Stomach (tissue), 4 donors: Measurements from ENCODE around the gene ATXN1.

Source experiments
- CTCF ChIP-seq, 7 experiments: fragments of 450-650 bp in 4 of 7; fragments of 200-600 bp in 3 of 7; sonication (generic) in 3 of 7; IDR thresholded peaks; one replicate each; pipeline ENCODE4 v1.5.1; 2016 to 2019; ENCODE audit warnings: antibody characterized with exemption in 7 of 7, control low read depth in 2 of 7, mild to moderate bottlenecking in 1 of 7
- POLR2A ChIP-seq, 4 donors: fragments of 450-650 bp; IDR thresholded peaks; one replicate each; pipeline ENCODE4 v1.6.1; 2016; ENCODE audit warnings: antibody characterized with exemption in 4 of 4, control low read depth in 2 of 4, mild to moderate bottlenecking in 1 of 4, moderate library complexity in 1 of 4
- POLR2AphosphoS5 ChIP-seq, 3 donors: sonication (generic); formaldehyde crosslinking; IDR thresholded peaks; one replicate each; pipeline ENCODE4 v1.6.1; 2016; ENCODE audit warnings: antibody characterized with exemption in 3 of 3

GRCh38 chr6:16718356-16718755 is 42.9 kb downstream of the ATXN1 start:
- no peak for TF ChIP-seq CTCF (IDR thresholded peaks at IDR 0.05)
- no peak for TF ChIP-seq POLR2AphosphoS5 (IDR thresholded peaks at IDR 0.05)
- no peak for TF ChIP-seq POLR2A (IDR thresholded peaks at IDR 0.05)
